A673 (cell line): ENCODE results near the gene ZBTB8OS. TPM values are rescaled to one million over a fixed set of nuclear protein-coding genes. Genes with fewer than 3 reads are reported as not detected.

Source experiments
- BruUV-seq: library from RNA; stranded (reverse); fragments of 400-500 nt; replicated peaks from 2 replicates; lab custom pipeline; 2021; lab: Mats Ljungman, UMichigan
- CTCF ChIA-PET: fragments of 300-600 bp; sonication (Branson Sonifier 250); formaldehyde crosslinking; loops from one replicate; lab custom pipeline; 2022; ENCODE audit warnings: antibody characterized with exemption; lab: Charles Lee
- POLR2A ChIA-PET: fragments of 300-600 bp; sonication (Branson Sonifier 250); formaldehyde crosslinking; loops from one replicate; lab custom pipeline; 2022; ENCODE audit warnings: antibody characterized with exemption; ENCODE audit not compliant: low non-redundant PET; lab: Charles Lee
- DNase-seq: peaks from one replicate; pipeline ENCODE4 v3.0.0-alpha.2; 2015; ENCODE audit warnings: low spot score
- H3K27ac ChIP-seq: fragments of 200-600 bp; sonication (generic); 2 replicates; pipeline ENCODE4 v1.5.1; 2016; ENCODE audit warnings: mixed run types, low read depth, mild to moderate bottlenecking, mixed read lengths, antibody characterized with exemption, low read length; ENCODE audit not compliant: poor library complexity, severe bottlenecking
- H3K27me3 ChIP-seq: fragments of 200-600 bp; sonication (generic); replicated peaks from 2 replicates; pipeline ENCODE4 v1.6.1; 2017; ENCODE audit warnings: mixed run types, low read depth, mild to moderate bottlenecking, mixed read lengths, antibody characterized with exemption, low read length; ENCODE audit not compliant: insufficient read depth, poor library complexity
- H3K36me3 ChIP-seq: fragments of 200-600 bp; sonication (generic); 2 replicates; pipeline ENCODE4 v1.6.1; 2016; ENCODE audit warnings: mixed run types, mild to moderate bottlenecking, mixed read lengths, antibody characterized with exemption, low read length; ENCODE audit not compliant: insufficient read depth, poor library complexity, severe bottlenecking
- H3K4me1 ChIP-seq: fragments of 200-600 bp; sonication (generic); 2 replicates; pipeline ENCODE4 v1.6.1; 2017; ENCODE audit warnings: mixed run types, mild to moderate bottlenecking, mixed read lengths, antibody characterized with exemption, low read length; ENCODE audit not compliant: insufficient read depth, poor library complexity, severe bottlenecking
- H3K4me3 ChIP-seq: fragments of 200-600 bp; sonication (generic); 2 replicates; pipeline ENCODE4 v1.5.1; 2016; ENCODE audit warnings: low read depth, mixed run types, mild to moderate bottlenecking, mixed read lengths, low read length; ENCODE audit not compliant: poor library complexity, severe bottlenecking
- H3K9me3 ChIP-seq: fragments of 200-600 bp; sonication (generic); 2 replicates; pipeline ENCODE4 v1.6.1; 2016; ENCODE audit warnings: mixed run types, low read depth, mild to moderate bottlenecking, mixed read lengths, antibody characterized with exemption, low read length; ENCODE audit not compliant: poor library complexity, severe bottlenecking
- EZH2 ChIP-seq: fragments of 200-600 bp; sonication (generic); IDR thresholded peaks from 2 replicates; pipeline ENCODE4 v1.6.1; 2017; ENCODE audit warnings: borderline replicate concordance, low read depth, mild to moderate bottlenecking, mixed read lengths, antibody characterized with exemption, low read length; ENCODE audit not compliant: poor library complexity, severe bottlenecking
- intact Hi-C: fragments of 100-400 bp; cut with micrococcal nuclease; formaldehyde crosslinking; loops from one replicate; pipeline ENCODE4 v1.10.0; 2022; ENCODE audit not compliant: unreplicated experiment
- total RNA-seq: library from RNA; stranded (reverse); gene quantifications from 2 replicates; pipeline ENCODE4 v1.2.3, GENCODE V29; 2021
- TF ChIP-seq, protein P1 (sequence below): fragments of 300-800, 200-600 bp; sonication (generic); conservative IDR thresholded peaks from 2 replicates; pipeline ENCODE4 v1.5.1; 2017; ENCODE audit warnings: low read depth, mild to moderate bottlenecking, antibody characterized with exemption, low read length, moderate library complexity, mixed read lengths

The ZBTB8OS gene
- total RNA-seq, 1 experiment from 2014 or later: 72.1 TPM

DNA sequence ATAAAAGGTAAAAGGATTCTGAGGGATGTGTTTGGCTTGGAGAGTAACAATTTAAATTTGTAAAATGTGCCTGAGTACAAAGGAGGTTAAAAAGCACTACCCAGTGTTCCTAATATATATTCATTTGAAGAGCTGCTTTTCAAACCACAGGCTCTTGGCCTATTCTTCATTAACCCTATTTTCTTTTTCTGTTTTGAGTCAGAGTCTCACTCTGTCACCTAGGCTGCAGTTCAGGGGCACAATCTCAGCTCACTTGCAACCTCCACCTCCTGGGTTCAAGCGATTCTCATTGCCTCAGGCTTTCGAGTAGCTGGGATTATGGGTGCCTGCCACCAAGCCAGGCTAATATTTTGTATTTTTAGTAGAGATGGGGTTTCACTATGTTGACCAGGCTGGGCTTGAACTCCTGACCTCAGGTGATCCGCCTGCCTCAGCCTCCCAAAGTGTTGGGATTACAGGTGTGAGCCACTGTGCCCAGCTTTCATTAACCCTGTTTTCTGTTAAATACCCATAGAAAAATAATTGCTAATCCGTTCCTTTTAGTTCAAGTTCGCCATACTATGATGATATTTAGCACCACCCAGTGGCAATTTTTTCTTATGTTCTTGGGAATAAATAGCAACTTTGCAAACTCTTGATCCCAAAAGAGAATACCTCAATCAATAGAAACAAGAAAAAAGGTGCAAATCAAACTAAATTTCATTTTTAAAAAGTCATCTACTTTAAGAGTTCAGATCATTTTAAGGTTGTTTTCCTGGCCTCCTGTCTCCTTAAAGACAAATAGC lies 30.5 kb downstream of the ZBTB8OS start:
- TF ChIP-seq, protein P1, sequence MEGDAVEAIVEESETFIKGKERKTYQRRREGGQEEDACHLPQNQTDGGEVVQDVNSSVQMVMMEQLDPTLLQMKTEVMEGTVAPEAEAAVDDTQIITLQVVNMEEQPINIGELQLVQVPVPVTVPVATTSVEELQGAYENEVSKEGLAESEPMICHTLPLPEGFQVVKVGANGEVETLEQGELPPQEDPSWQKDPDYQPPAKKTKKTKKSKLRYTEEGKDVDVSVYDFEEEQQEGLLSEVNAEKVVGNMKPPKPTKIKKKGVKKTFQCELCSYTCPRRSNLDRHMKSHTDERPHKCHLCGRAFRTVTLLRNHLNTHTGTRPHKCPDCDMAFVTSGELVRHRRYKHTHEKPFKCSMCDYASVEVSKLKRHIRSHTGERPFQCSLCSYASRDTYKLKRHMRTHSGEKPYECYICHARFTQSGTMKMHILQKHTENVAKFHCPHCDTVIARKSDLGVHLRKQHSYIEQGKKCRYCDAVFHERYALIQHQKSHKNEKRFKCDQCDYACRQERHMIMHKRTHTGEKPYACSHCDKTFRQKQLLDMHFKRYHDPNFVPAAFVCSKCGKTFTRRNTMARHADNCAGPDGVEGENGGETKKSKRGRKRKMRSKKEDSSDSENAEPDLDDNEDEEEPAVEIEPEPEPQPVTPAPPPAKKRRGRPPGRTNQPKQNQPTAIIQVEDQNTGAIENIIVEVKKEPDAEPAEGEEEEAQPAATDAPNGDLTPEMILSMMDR: peak; percentile 41; the same call in 1 of the 2 replicates
- no peak for TF ChIP-seq EZH2
- Histone ChIP-seq H3K4me1 (no peaks in the 10 kb centered on the region), H3K27ac (no peak overlapping the region), H3K27me3 (no peaks in the 10 kb centered on the region), H3K36me3 (no peaks in the 10 kb centered on the region), H3K9me3 (no peaks in the 10 kb centered on the region), H3K4me3 (no peak overlapping the region)
- ChIA-PET POLR2A (no interaction called here), CTCF (no interaction called here)
- DNase-seq: peak; percentile 33
- BruUV-seq: no TSS peak
- intact Hi-C loops: no loop called here

DNA sequence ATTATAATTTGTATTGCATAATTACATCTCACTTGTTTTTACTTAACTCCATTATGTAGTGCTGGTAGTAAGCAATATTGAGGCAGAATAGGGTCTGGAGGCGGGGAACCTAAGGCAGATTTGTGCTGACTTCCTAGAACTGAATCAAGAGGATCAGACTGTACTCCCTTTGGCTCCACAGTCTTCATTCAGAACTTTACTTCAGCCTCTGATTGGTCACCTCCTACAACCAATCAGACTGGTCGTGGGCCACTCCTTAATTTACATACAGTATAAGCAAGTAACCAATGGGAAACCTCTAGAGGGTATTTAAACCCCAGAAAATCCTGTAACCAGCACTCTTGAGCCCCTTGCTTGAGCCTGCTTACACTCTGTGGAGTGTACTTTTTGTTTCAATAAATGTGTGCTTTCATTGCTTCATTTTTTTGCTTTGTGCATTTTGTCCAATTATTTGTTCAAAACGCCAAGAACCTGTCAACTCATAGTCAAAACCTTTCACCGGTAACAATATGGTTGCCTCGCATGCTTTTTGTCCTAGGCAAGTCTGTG lies 31.6 kb downstream of the ZBTB8OS start:
- POLR2A ChIA-PET: no interaction called here
- H3K4me3 ChIP-seq: no peak overlapping the region
- TF ChIP-seq, protein P1: no peak
- TF ChIP-seq EZH2: no peak
- BruUV-seq: no TSS peak
- H3K27me3 ChIP-seq: no peaks in the 10 kb centered on the region
- no peaks in the 10 kb centered on the region for H3K4me1 ChIP-seq
- peak; percentile 43 for DNase-seq
- H3K27ac ChIP-seq: no peak overlapping the region
- CTCF ChIA-PET: no interaction called here
- H3K36me3 ChIP-seq: no peaks in the 10 kb centered on the region
- intact Hi-C loops: loop anchor here (1.0 kb wide), 1 partner anchor 98 kb away; no protein-coding TSS in a partner anchor
- H3K9me3 ChIP-seq: no peaks in the 10 kb centered on the region

DNA sequence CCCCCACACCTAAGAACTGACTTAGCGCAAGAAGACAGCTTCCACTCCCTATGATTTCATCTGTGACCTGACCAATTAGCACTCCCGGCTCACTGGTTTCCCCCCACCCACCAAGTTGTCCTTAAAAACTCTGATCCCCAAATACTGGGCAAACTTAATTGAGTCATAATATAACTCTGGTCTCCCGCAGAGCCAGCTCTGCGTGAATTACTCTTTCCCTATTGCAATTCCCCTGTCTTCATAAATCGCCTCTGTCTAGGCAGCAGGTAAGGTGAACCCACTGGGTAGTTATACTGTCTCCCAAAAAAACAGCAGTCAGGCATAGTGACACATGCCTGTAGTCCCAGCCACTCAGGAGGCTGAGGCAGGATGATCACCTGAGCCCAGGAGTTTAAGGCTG lies 36.9 kb downstream of the ZBTB8OS start:
- BruUV-seq: no TSS peak
- Histone ChIP-seq H3K36me3 (no peaks in the 10 kb centered on the region), H3K27ac (no peak overlapping the region), H3K4me1 (peaks cover 5% of the 10 kb centered on the region), H3K27me3 (no peaks in the 10 kb centered on the region), H3K9me3 (no peaks in the 10 kb centered on the region), H3K4me3 (no peak overlapping the region)
- ChIA-PET POLR2A (no interaction called here), CTCF (no interaction called here)
- TF ChIP-seq, protein P1: no peak
- TF ChIP-seq EZH2: no peak
- DNase-seq: no peak
- intact Hi-C loops: no loop called here
